Measurements from ENCODE around the gene PRMT7. TPM values are rescaled to one million over a fixed set of nuclear protein-coding genes. Genes with fewer than 3 reads are reported as not detected.

The PRMT7 gene
- total and polyA plus RNA-seq, 2 of the 8 experiments (the other 6 are each of a cell fraction or from before 2014, with no cell fraction given): 48.2 to 49.3 TPM

- TF ChIP-seq TCF12 (IDR thresholded peaks at IDR 0.05; ENCODE audit: low read depth, low read length): no peak
- TF ChIP-seq HDAC6 (IDR thresholded peaks at IDR 0.05; ENCODE audit: low read depth, low read length): no peak
These were observed 414 bp upstream of the PRMT7 start (continued) for GRCh38 chr16:68310437-68310773.
